Measurements from ENCODE around the gene SLX4IP. TPM values are rescaled to one million over a fixed set of nuclear protein-coding genes. Genes with fewer than 3 reads are reported as not detected.

Gene SLX4IP
- total and polyA plus RNA-seq, 2 of the 13 experiments (the other 11 are each of a cell fraction or from before 2014, with no cell fraction given) = 3.6 to 7.3 TPM

- TF ChIP-seq YEATS2 (CRISPR knock-in tag; IDR thresholded peaks at IDR 0.05; ENCODE audit: borderline replicate concordance) = peak; percentile 54; the same call in 1 of the 2 replicates
- TF ChIP-seq CREB3 (CRISPR knock-in tag; IDR thresholded peaks at IDR 0.05) = 0 out of 2 replicates have a peak, but pooled peaks have one; percentile 81
- TF ChIP-seq E2F5 (CRISPR knock-in tag; conservative IDR thresholded peaks at IDR 0.05) = peak; percentile 68
- no peak for TF ChIP-seq MBD4 (IDR thresholded peaks at IDR 0.05; ENCODE audit: borderline replicate concordance, low read length)
- TF ChIP-seq NCOA2 (CRISPR knock-in tag; IDR thresholded peaks at IDR 0.05) = peak; percentile 47; the same call in 1 of the 2 replicates
- peak; percentile 74 for TF ChIP-seq ESRRA (CRISPR knock-in tag; IDR thresholded peaks at IDR 0.05; ENCODE audit: low read depth)
- 0 out of 2 replicates have a peak, but pooled peaks have one; percentile 20 for TF ChIP-seq PAX8 (CRISPR knock-in tag; IDR thresholded peaks at IDR 0.05; ENCODE audit: borderline replicate concordance)
- no peak for TF ChIP-seq SMARCE1 (IDR thresholded peaks at IDR 0.05; ENCODE audit: borderline replicate concordance)
- no peak for TF ChIP-seq U2AF1 (optimal IDR thresholded peaks at IDR 0.05; ENCODE audit: low read depth, low read length)
- TF ChIP-seq ZNF550 (CRISPR knock-in tag; IDR thresholded peaks at IDR 0.05; ENCODE audit: borderline replicate concordance) = no peak
- TF ChIP-seq HOMEZ (CRISPR knock-in tag; IDR thresholded peaks at IDR 0.05; ENCODE audit: low read depth) = peak; percentile 15; the same call in 1 of the 2 replicates
- TF ChIP-seq HOXD1 (CRISPR knock-in tag; IDR thresholded peaks at IDR 0.05) = peak; percentile 73
- TF ChIP-seq RXRA (CRISPR knock-in tag; IDR thresholded peaks at IDR 0.05) = no peak
- TF ChIP-seq ZNF274 (CRISPR knock-in tag; IDR thresholded peaks at IDR 0.05) = peak; percentile 72; the same call in 1 of the 2 replicates
- TF ChIP-seq ZNF337 (CRISPR knock-in tag; IDR thresholded peaks at IDR 0.05; ENCODE audit: borderline replicate concordance, low read depth) = no peak
- TF ChIP-seq FOSL2 (CRISPR knock-in tag; IDR thresholded peaks at IDR 0.05) = peak; percentile 46
- peak; percentile 55; the same call in 1 of the 2 replicates for TF ChIP-seq ZNF605 (CRISPR knock-in tag; IDR thresholded peaks at IDR 0.05)
- TF ChIP-seq THRA (CRISPR knock-in tag; IDR thresholded peaks at IDR 0.05; ENCODE audit: borderline replicate concordance) = peak; percentile 17; the same call in 1 of the 2 replicates
- TF ChIP-seq AGO2 (optimal IDR thresholded peaks at IDR 0.05; ENCODE audit: low read depth, low read length) = no peak
- 0 out of 2 replicates have a peak, but pooled peaks have one; percentile 64 for TF ChIP-seq ZNF484 (CRISPR knock-in tag; IDR thresholded peaks at IDR 0.05; ENCODE audit: borderline replicate concordance, low read depth)
- peak; percentile 98 for TF ChIP-seq PATZ1 (CRISPR knock-in tag; IDR thresholded peaks at IDR 0.05)
- peak; percentile 87 for TF ChIP-seq BRCA1 (CRISPR knock-in tag; IDR thresholded peaks at IDR 0.05)
- peak; percentile 95 for TF ChIP-seq HNRNPK (IDR thresholded peaks at IDR 0.05; ENCODE audit: low read depth, low read length, poor library complexity, severe bottlenecking)
Observed at GRCh38 chr20:10673842-10674683, 239.0 kb downstream of the SLX4IP start, which contains the start of gene JAG1 (continued).
